IPS-11a (cell line): ENCODE data around the gene NPM3.

Source experiments
- H3K4me3 ChIP-seq: one replicate; pipeline ENCODE4 v1.5.1; 2013; ENCODE audit warnings: low read depth, low read length, control low read depth

Gene NPM3

GRCh38 chr10:101775273-101776160, 7.7 kb downstream of the NPM3 start, which contains the start of gene FGF8:
Gene FGF8, minus strand, starts transcription at chr10:101776114. Its CDS starts 214 bp downstream, at chr10:101775900.
- H3K4me3 ChIP-seq: peak within 1 kb of the TSS; percentile 24

GRCh38 chr10:101774589-101775272, 8.5 kb downstream of the NPM3 start:
- H3K4me3 ChIP-seq: no peak overlapping the region

GRCh38 chr10:101773923-101774588, 9.2 kb downstream of the NPM3 start:
- H3K4me3 ChIP-seq: no peak overlapping the region

GRCh38 chr10:101772895-101773761, 10.1 kb downstream of the NPM3 start:
- no peak overlapping the region for H3K4me3 ChIP-seq

- H3K4me3 ChIP-seq: no peak overlapping the region
These were observed 11.0 kb downstream of the NPM3 start for GRCh38 chr10:101772017-101772894.

- H3K4me3 ChIP-seq: no peak overlapping the region
These were observed 11.9 kb downstream of the NPM3 start for GRCh38 chr10:101771380-101771779.

- H3K4me3 ChIP-seq: no peak overlapping the region
These were observed 12.7 kb downstream of the NPM3 start for GRCh38 chr10:101770331-101771215.

GRCh38 chr10:101769541-101770180, 13.6 kb downstream of the NPM3 start:
- no peak overlapping the region for H3K4me3 ChIP-seq

GRCh38 chr10:101768791-101769170, 14.5 kb downstream of the NPM3 start:
- H3K4me3 ChIP-seq: no peak overlapping the region

GRCh38 chr10:101767966-101768790, 15.1 kb downstream of the NPM3 start:
- H3K4me3 ChIP-seq: no peak overlapping the region

- H3K4me3 ChIP-seq: no peak overlapping the region
These were observed 15.7 kb downstream of the NPM3 start for GRCh38 chr10:101767600-101767945.

- H3K4me3 ChIP-seq: no peak overlapping the region
These were observed 16.3 kb downstream of the NPM3 start for GRCh38 chr10:101766753-101767599.

GRCh38 chr10:101766306-101766705, 16.9 kb downstream of the NPM3 start:
- H3K4me3 ChIP-seq: no peak overlapping the region

GRCh38 chr10:101763141-101763846, 20.0 kb downstream of the NPM3 start:
- no peak overlapping the region for H3K4me3 ChIP-seq

GRCh38 chr10:101762736-101763135, 20.5 kb downstream of the NPM3 start:
- no peak overlapping the region for H3K4me3 ChIP-seq

GRCh38 chr10:101761226-101761625, 22.0 kb downstream of the NPM3 start:
- no peak overlapping the region for H3K4me3 ChIP-seq
